Epidermal melanocyte (primary cell): ENCODE data around the gene PDZRN4.
"Not testable (repeated sequence)": the region's sequence is repeated elsewhere in the genome, so short reads cannot be mapped to it uniquely, and the experiment has no call there.

Source experiments
- DNase-seq: peaks from one replicate; pipeline ENCODE4 v3.0.0; 2011; ENCODE audit warnings: low spot score; ENCODE audit not compliant: insufficient read length

PDZRN4 gene

DNA sequence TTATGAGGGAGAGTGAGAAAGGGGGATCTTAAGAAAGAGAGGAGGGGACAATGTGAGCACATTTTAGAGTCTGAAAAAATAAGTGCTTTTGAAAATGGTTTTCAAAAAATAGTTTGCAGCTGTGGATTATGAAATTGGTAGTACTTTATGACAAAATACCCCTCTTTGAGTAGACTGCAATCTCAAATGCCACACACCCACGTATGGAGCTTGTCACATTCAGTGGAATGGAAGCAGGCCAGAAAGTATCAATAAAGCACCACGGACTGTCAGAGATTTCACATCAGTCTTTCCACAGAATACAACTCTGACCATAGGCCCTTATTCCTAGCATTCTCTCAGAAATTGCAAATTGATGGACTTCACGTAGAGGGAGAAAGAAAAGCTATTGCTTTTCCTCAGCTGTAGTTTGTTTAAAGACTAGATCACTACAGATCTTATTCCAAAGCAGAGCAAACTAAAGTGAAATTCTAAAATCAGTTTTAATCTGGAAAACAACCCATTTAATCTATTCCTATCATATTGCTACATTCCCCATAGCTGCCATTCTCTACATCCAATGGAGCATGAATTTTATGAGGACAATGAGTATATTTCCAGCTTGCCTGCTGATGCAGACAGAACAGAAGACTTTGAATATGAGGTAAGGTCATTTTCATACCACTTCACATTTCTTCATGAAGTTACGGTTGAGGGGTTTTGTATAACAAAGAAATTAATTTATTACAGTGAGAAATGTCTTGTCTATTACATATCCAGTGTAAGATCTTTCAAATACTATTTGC lies 321.3 kb downstream of the PDZRN4 start:
- no peak for DNase-seq

GRCh38 chr12:41510470-41510869 lies 322.4 kb downstream of the PDZRN4 start:
- no peak for DNase-seq

DNA sequence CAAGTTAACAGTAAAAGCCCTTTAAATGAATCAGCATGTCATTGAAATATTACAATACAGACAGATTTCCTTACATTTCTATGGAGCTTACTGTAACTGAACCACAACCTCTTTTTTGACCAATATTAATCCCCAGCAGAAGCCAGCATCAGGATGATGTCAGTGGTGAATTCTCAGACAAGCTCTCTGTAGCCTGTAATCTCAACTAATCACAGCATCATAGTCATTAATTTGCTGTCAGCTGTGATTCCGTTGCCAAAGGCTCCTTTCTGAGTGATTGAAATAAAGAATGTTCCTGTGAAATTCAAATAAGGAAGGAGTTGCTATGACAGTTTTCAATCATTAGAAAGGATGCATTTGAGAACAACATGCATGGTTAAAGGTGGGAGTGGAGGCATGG lies 323.1 kb downstream of the PDZRN4 start:
- DNase-seq = no peak

GRCh38 chr12:41512497-41512896 lies 324.4 kb downstream of the PDZRN4 start:
- no peak for DNase-seq

DNA sequence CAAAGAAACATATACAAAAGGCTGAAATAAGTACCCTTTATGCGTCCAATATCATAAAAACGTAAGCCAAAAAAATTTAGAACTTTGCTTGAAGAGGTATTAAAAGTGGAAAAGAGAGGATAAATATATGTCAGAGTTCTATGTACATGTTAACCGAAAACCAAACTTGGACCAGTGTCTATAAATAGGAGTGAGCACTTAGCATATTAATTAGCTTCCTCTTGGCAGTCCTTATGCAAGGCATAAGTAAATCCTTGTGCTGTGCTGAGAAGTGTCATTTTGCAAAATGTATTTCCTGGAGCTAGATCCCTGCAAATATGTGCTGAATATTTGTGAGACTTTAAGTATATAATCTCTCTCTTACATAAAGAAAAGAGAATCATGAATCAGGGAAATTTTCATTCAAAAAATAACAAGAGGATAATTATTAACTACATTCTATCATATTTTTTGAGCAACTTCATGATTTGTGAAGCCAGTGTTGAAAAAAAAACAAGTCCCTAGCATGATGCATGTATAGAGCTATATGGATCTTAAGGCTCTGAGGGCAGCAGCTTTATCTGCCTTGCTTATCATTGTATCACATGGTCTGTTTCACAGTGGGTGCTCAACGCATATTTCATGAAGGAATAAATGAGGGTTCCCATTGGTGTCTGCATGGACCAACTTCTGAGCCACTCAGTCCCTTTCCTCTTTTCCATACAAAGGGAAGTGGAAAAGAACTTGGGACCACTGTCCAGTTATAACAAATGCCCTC lies 326.1 kb downstream of the PDZRN4 start:
- no peak for DNase-seq

- DNase-seq = no peak
Observed at GRCh38 chr12:41514907-41515306, 326.8 kb downstream of the PDZRN4 start.

GRCh38 chr12:41515953-41516352 lies 327.8 kb downstream of the PDZRN4 start:
- DNase-seq = no peak

DNA sequence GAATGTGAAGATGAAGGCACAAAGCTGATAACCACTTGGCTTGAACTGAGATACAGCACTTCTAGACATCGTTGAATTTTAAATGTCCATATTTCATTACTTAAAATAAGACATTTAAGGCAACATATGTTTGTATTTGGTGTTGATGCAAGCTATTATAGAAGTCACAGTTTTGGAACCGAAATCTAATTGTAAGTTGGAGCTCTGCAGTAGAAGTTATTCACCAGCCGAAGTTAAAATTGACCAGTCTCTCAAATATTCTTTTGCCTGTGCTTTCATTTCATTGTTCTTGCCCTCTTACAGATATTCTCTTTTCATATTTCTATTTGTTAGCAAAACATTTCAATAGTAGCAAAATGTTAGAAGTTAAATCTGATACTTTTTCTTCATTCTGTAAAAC lies 332.7 kb downstream of the PDZRN4 start:
- no peak for DNase-seq

DNA sequence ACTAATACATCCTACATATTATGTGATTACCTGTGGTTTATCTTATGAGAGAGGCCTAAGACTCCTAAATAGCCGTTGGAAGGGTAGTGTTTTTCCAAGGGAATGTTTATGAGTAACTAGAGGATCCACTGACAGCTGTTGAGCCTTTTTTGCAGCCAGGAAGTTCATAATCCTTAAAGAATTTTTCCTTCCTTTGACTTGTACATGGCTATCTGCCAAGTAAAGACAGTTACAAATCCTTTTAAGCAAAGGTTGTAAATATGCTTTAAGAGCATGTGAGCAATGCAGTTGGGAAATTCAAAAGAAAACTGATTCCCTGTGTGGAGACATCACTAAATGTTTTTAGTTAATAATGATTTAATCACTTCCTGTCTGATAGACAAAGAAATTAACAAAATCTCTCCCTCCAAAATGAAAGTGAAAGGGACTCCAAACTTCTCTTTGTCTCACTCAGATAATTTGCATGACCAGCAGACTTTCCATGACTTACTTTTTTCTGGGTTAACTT lies 333.8 kb downstream of the PDZRN4 start:
- DNase-seq = peak; percentile 29

- DNase-seq = no peak
Observed at GRCh38 chr12:41527062-41527461, 338.9 kb downstream of the PDZRN4 start.

DNA sequence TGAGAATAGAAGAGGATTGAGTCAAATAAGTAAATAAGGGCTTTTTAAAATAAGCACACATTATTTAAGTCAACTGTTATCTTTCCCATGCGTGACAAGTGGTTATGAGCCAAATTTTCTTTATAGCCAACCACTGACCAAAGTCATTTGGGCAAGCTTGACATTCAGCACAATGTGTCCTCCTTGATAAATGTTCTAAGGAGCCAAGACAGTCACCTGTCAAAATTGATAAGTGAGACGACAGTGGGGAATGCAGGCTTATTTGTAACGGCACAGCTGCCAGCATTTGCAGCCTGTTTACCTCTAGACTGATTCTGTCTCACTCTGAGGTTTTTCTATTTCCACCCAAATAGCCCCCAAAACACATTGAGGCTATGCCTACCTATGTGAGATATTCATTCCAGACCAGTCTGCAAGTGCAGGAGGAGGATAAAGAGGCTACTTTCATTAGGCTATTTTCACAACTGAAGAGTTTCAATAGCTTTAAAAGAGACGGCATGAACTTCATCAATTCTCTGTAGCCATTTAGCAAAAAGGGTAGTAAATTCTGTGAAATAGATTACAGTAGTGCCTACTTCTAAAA lies 339.5 kb downstream of the PDZRN4 start:
- DNase-seq = no peak

DNA sequence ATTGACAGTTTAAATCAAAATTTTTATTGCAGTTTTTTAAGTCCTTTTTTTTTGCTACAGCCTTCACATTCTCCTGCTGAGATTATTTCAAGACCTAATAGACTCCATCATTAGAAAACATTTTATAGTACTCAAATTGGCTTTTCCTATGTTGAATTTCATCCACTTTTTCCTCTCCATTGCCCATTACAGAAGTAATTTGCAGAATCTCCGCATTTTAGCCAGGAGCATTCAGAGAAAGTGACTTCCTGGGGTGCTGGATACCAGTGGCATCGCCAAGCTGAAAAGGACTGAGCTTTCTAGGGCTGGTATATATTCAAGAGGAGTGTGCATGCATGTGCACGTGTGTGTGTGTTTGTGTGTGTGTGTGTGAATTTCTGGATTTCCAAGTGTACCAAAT lies 340.8 kb downstream of the PDZRN4 start:
- DNase-seq = no peak

DNA sequence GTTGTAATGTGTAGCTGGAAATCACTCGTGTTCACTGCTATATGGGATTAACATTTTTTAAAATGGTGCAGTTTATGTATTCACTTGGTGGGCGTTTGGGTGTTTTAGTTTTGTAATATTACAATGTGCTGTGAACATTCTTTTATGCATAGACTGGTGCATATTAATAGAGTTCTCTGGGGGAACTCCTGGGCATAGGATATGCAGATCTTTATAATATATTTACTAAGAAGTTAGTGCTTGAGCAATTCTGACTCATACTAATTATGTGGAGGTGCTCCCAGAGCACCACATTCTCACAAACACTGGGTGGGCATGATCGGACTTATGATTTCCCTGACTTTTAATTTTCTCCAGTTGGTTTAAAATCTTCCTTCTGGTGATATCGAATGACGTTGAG lies 342.3 kb downstream of the PDZRN4 start:
- no peak for DNase-seq

DNA sequence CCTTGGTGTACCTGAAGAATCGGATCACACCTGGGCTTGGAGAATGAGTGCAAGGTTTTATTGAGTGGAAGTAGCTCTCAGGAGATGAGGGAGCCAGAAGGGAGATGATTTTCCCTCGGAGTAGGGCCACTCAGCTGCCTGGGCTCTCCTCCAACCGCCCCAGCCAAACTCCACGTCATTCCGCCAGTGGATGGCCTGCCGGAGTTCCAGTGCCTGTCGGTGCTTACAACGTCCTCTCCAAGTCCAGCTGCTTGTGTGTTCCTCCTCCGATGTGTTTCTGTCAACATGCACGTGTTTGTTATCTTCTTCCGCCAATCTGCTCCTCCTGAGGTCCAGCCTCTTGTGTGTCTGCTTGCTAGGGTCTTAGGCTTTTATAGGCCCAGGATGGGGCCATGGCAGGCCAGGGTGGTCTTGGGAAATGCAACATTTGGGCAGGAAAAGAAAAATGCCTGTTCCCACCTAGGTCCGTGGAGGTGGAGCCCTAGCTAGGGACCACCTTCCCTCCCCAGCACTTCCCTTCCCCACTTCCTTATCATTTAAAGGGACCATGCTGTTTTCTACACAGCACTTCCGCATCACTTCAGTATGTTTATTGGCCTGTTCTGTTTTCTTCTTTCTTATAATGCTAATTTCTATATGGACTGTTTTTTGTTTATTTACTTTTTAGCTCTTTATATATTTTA lies 343.2 kb downstream of the PDZRN4 start:
- no peak for DNase-seq

DNA sequence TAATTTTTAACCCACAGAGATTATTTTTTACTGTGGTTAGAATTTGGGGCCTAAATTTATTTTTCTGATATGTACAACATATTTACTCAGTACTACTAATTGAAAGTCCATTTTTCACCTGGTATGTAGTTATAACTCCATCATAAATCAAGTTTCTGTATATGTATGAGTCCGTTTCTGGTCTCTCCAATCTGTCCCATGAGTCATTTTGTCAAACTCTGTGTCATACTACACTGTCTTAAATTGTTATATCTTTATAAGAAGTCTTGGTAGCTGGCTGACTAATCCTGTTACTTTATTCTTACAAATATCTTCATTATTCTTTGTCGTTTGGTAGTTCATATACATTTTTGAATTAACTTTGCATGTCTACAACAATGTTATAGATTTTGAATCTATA lies 344.0 kb downstream of the PDZRN4 start:
- no peak for DNase-seq

DNA sequence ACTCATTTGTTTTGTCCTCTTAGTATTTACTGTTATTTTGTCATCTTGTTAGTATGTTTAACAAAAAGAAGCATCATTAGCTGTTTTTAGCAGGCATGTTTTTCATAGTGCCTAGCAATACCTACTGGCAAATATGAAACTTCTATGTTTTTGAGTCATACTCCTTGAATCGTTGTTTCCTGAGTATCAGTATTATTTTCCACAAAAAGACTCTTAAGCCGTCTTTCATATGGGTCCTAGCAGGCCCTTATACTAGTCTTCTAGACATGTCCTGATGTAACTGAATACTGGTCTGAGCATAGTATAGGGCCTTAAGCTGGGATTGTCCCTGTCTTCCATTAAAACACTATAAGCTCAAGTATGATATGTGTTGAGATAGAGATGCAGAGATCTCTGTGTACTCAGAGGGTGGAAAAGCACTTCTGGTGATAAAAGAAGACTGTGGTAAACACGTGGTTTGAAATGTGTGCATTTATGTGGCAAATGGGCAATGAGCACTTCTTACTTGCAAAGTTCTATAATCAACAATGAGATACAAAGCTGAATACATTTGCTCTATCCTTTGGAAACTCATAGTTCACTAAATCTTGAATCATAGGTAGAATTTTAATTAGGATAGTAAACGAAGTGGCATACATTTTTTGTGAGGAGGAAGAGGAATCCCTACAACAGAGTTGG lies 348.8 kb downstream of the PDZRN4 start:
- DNase-seq = no peak

DNA sequence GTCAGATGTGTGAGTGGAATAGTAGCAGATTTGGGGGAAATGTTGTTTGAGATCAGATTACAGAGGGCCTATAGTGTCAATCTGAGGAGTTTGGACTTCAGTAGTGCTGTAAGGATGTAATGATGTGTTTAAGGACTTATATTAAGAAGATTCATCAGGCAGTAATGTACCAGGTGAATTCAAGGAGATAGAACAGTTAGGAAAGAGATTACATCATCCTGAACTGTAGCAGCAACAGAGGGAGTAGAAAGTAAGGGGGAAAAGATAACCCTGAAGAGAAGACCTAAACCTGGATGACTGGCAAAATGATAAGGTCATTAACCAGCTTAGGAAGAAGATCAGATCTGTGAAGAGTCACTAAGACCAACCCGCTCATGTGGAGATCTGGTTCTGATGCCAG lies 349.4 kb downstream of the PDZRN4 start:
- no peak for DNase-seq

DNA sequence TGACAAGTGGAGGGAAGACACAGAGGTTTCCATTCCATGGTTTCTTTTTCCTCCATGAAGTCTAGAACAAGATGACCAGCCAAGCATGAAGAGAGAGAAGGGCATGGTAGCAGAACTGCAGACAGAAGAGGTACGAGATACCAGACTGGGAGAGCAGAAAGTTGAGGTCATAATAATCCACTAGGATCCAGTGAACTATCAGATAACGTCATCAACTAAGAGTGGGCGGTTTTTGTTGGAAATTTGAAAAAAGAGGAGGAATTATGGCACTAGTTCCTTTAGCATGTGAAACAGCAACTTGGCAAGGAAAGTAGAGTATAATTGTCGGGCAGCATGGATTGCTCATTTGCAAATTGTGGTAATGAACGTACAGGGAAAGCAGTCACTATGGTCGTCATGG lies 357.6 kb downstream of the PDZRN4 start:
- no peak for DNase-seq

- DNase-seq = not testable (repeated sequence)
Observed at GRCh38 chr12:41547071-41547470, 359.0 kb downstream of the PDZRN4 start.

DNA sequence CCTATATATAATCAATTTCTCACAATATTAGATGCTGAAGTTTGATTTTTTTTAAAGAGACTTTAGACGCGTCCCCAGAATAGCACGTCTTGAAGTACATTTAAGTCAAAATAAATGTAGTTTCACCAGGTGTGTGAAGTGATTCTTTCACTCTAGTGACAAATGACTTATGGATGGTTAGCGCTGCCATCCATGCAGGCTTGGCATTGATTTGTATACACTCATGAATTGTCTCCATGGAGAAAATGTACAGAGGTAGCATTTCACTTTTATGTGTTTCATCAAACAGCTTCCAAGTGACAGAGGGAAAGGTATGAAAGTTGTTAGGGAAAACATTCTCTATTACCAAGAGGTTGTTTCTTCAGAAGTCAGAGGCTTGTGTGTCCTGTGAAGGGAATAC lies 360.8 kb downstream of the PDZRN4 start:
- no peak for DNase-seq

- DNase-seq = no peak
Observed at GRCh38 chr12:41552588-41552987, 364.5 kb downstream of the PDZRN4 start.
